Neural cell (in vitro differentiated cells): Measurements from ENCODE around the gene TNS3. TPM values are rescaled to one million over a fixed set of nuclear protein-coding genes. Genes with fewer than 3 reads are reported as not detected.

Source experiments
- H2AFZ ChIP-seq: fragments of 200-600, 300-800 bp; sonication (generic), shearing (Covaris generic); 2 replicates; pipeline ENCODE4 v1.6.0; 2014; ENCODE audit warnings: low read depth, mild to moderate bottlenecking, antibody characterized with exemption, low read length, moderate library complexity
- H3F3A ChIP-seq: fragments of 200-600 bp; shearing (Covaris generic); 2 replicates; pipeline ENCODE4 v1.6.1; 2016; ENCODE audit warnings: mild to moderate bottlenecking, moderate library complexity, mixed read lengths, antibody characterized with exemption, low read length; ENCODE audit not compliant: insufficient read depth, poor library complexity, severe bottlenecking
- H3K27ac ChIP-seq: fragments of 200-600, 300-800 bp; sonication (generic), shearing (Covaris generic); 2 replicates; pipeline ENCODE4 v1.5.1; 2014; ENCODE audit warnings: mild to moderate bottlenecking, low read length, moderate library complexity
- H3K27me3 ChIP-seq: fragments of 300-800, 200-600 bp; sonication (generic), shearing (Covaris generic); 2 replicates; pipeline ENCODE4 v1.6.0; 2014; ENCODE audit warnings: mild to moderate bottlenecking, low read depth, low read length, moderate library complexity; ENCODE audit not compliant: insufficient read depth
- H3K36me3 ChIP-seq: fragments of 300-800, 200-600 bp; sonication (generic), shearing (Covaris generic); 2 replicates; pipeline ENCODE4 v1.5.1; 2014; ENCODE audit warnings: mild to moderate bottlenecking, antibody characterized with exemption, low read length, moderate library complexity; ENCODE audit not compliant: insufficient read depth
- H3K4me2 ChIP-seq: fragments of 300-800, 200-600 bp; sonication (generic), shearing (Covaris generic); 2 replicates; pipeline ENCODE4 v1.6.0; 2014; ENCODE audit warnings: mild to moderate bottlenecking, low read length
- H3K4me3 ChIP-seq: fragments of 300-800, 200-600 bp; sonication (generic), shearing (Covaris generic); 2 replicates; pipeline ENCODE4 v1.5.1; 2014; ENCODE audit warnings: mild to moderate bottlenecking, low read length, moderate library complexity
- H3K79me2 ChIP-seq: fragments of 200-600 bp; shearing (Covaris generic); replicated peaks from 2 replicates; pipeline ENCODE4 v1.6.0; 2014; ENCODE audit warnings: mild to moderate bottlenecking, low read length, moderate library complexity; ENCODE audit not compliant: insufficient read depth
- H3K9ac ChIP-seq: fragments of 300-800, 200-600 bp; sonication (generic), shearing (Covaris generic); 2 replicates; pipeline ENCODE4 v1.6.1; 2016; ENCODE audit warnings: mild to moderate bottlenecking, low read length, mixed read lengths
- H3K9me2 ChIP-seq: fragments of 200-600 bp; shearing (Covaris generic); 2 replicates; pipeline ENCODE4 v1.6.1; 2016; ENCODE audit warnings: mild to moderate bottlenecking, low read length, mixed read lengths; ENCODE audit not compliant: insufficient read depth
- H3K9me3 ChIP-seq: fragments of 200-600, 300-800 bp; sonication (generic), shearing (Covaris generic); 2 replicates; pipeline ENCODE4 v1.6.1; 2016; ENCODE audit warnings: mild to moderate bottlenecking, mixed run types, low read length, moderate library complexity, mixed read lengths
- H4K20me1 ChIP-seq: fragments of 200-600 bp; shearing (Covaris generic); 2 replicates; pipeline ENCODE4 v1.6.1; 2016; ENCODE audit warnings: mild to moderate bottlenecking, mixed run types; ENCODE audit not compliant: insufficient read depth
- CTCF ChIP-seq: fragments of 450-650 bp; IDR thresholded peaks from 2 replicates; pipeline ENCODE4 v1.5.1; 2014; ENCODE audit warnings: antibody characterized with exemption, mild to moderate bottlenecking, moderate library complexity; ENCODE audit not compliant: poor library complexity, severe bottlenecking
- EP300 ChIP-seq: fragments of 450-650 bp; conservative IDR thresholded peaks from 2 replicates; pipeline ENCODE4 v1.6.1; 2014; ENCODE audit warnings: antibody characterized with exemption, mild to moderate bottlenecking, moderate library complexity; ENCODE audit not compliant: poor library complexity, severe bottlenecking
- EZH2 ChIP-seq: fragments of 200-600, 300-800 bp; shearing (Covaris generic), sonication (generic); IDR thresholded peaks from 2 replicates; pipeline ENCODE4 v1.6.1; 2014; ENCODE audit warnings: antibody characterized with exemption, low read length, borderline replicate concordance, mild to moderate bottlenecking; ENCODE audit not compliant: insufficient read depth, poor library complexity, severe bottlenecking
- MXI1 ChIP-seq: fragments of 450-650 bp; conservative IDR thresholded peaks from 2 replicates; pipeline ENCODE4 v1.6.1; 2014; ENCODE audit warnings: antibody characterized with exemption, mild to moderate bottlenecking; ENCODE audit not compliant: poor library complexity, severe bottlenecking
- POLR2AphosphoS5 ChIP-seq: IDR thresholded peaks from 2 replicates; pipeline ENCODE4 v1.6.1; 2012
- RAD21 ChIP-seq: fragments of 450-650 bp; conservative IDR thresholded peaks from 2 replicates; pipeline ENCODE4 v1.6.1; 2014; ENCODE audit warnings: antibody characterized with exemption, mild to moderate bottlenecking, moderate library complexity
- REST ChIP-seq: IDR thresholded peaks from 2 replicates; pipeline ENCODE4 v1.6.1; 2012; ENCODE audit warnings: borderline replicate concordance
- SMC3 ChIP-seq: fragments of 450-650 bp; conservative IDR thresholded peaks from 2 replicates; pipeline ENCODE4 v1.6.1; 2014; ENCODE audit warnings: antibody characterized with exemption, mild to moderate bottlenecking, moderate library complexity; ENCODE audit not compliant: poor library complexity
- TAF1 ChIP-seq: IDR thresholded peaks from 2 replicates; pipeline ENCODE4 v1.6.1; 2012; ENCODE audit warnings: low read depth
- polyA plus RNA-seq: library from polyadenylated mRNA; depleted of rRNA; stranded (reverse); fragments of >200 nt; gene quantifications from 2 replicates; pipeline ENCODE4 v1.2.3, GENCODE V29; 2014

TNS3 gene
- polyA plus RNA-seq, 1 donor from 2014 or later, result 0.58 TPM

GRCh38 chr7:47619806-47620205 lies 37.9 kb upstream of the TNS3 start:
- no peaks in the 10 kb centered on the region for H3F3A ChIP-seq
- H2AFZ ChIP-seq, result no peak overlapping the region
- no peaks in the 10 kb centered on the region for H3K27me3 ChIP-seq
- no peak overlapping the region for H3K27ac ChIP-seq
- H3K9me3 ChIP-seq, result no peaks in the 10 kb centered on the region
- no peak overlapping the region for H3K9ac ChIP-seq
- no peak overlapping the region for H3K4me2 ChIP-seq
- no peaks in the 10 kb centered on the region for H3K79me2 ChIP-seq
- no peaks in the 10 kb centered on the region for H3K9me2 ChIP-seq
- H4K20me1 ChIP-seq, result no peaks in the 10 kb centered on the region
- H3K36me3 ChIP-seq, result no peaks in the 10 kb centered on the region
- H3K4me3 ChIP-seq, result no peak overlapping the region
- TF ChIP-seq EZH2, result no peak
- TF ChIP-seq POLR2AphosphoS5, result no peak
- TF ChIP-seq SMC3, result no peak
- no peak for TF ChIP-seq MXI1
- no peak for TF ChIP-seq TAF1
- no peak for TF ChIP-seq CTCF
- TF ChIP-seq REST, result no peak
- no peak for TF ChIP-seq RAD21
- TF ChIP-seq EP300, result no peak

GRCh38 chr7:47617131-47617530 lies 35.2 kb upstream of the TNS3 start:
- Histone ChIP-seq H3K9ac (no peak overlapping the region), H3K27me3 (no peaks in the 10 kb centered on the region), H3K27ac (no peak overlapping the region), H3K9me3 (no peaks in the 10 kb centered on the region), H3K9me2 (no peaks in the 10 kb centered on the region), H3K36me3 (no peaks in the 10 kb centered on the region), H3K79me2 (no peaks in the 10 kb centered on the region), H3K4me3 (no peak overlapping the region), H2AFZ (no peak overlapping the region), H3K4me2 (no peak overlapping the region), H3F3A (no peaks in the 10 kb centered on the region), H4K20me1 (no peaks in the 10 kb centered on the region)
- TF ChIP-seq SMC3 (no peak), MXI1 (no peak), TAF1 (no peak), REST (no peak)
